Anterior cingulate cortex (tissue), 58 donors: ENCODE measurements around the gene DOHH.
"Not testable (repeated sequence)": the region's sequence is repeated elsewhere in the genome, so short reads cannot be mapped to it uniquely, and the experiment has no call there.

Experiments
- DNase-seq, 58 donors: peaks; one replicate each; lab custom pipeline; 2025; lab: John Stamatoyannopoulos, UW

The DOHH gene

DNA sequence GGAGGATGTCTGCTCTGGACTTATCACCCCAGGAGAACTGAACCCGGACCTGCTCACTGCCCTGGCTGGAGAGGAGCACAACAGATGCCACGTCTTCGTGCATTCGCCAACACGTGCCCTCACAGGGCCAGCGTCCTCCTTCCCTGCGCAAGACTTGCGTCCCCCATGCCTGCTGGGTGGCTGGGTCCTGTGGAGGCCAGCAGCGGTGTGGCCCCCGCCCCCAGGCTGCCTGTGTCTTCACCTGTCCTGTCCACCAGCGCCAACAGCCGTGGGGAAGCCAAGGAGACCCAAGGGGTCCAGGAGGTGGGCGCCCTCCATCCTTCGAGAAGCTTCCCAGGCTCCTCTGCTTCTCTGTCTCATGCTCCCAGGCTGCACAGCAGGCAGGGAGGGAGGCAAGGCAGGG is 35.1 kb upstream of the DOHH start:
- no peak for DNase-seq

- DNase-seq: no peak
These were observed 34.7 kb upstream of the DOHH start for GRCh38 chr19:3535235-3535535.

DNA sequence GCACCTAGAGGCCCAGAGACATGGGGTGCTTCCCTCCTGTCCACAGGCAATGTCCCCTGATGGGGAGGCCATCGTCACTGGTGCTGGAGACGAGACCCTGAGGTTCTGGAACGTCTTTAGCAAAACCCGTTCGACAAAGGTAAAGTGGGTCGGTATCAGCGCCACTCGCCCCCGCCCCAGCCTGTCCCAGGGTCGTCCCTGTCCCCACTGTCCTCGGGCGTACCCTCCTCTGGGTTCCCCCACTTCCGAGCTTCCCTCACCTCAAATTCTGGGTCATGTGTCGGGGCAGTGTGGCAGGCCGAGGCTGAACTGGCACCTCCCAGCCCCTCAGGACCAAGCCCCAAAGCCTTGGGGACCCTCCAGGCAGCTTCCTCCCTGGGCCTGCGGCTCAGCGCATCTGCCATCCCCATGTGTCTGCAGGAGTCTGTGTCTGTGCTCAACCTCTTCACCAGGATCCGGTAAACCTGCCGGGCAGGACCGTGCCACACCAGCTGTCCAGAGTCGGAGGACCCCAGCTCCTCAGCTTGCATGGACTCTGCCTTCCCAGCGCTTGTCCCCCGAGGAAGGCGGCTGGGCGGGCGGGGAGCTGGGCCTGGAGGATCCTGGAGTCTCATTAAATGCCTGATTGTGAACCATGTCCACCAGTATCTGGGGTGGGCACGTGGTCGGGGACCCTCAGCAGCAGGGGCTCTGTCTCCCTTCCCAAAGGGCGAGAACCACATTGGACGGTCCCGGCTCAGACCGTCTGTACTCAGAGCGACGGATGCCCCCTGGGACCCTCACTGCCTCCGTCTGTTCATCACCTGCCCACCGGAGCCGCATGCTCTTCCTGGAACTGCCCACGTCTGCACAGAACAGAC is 34.1 kb upstream of the DOHH start:
- DNase-seq: no peak

DNA sequence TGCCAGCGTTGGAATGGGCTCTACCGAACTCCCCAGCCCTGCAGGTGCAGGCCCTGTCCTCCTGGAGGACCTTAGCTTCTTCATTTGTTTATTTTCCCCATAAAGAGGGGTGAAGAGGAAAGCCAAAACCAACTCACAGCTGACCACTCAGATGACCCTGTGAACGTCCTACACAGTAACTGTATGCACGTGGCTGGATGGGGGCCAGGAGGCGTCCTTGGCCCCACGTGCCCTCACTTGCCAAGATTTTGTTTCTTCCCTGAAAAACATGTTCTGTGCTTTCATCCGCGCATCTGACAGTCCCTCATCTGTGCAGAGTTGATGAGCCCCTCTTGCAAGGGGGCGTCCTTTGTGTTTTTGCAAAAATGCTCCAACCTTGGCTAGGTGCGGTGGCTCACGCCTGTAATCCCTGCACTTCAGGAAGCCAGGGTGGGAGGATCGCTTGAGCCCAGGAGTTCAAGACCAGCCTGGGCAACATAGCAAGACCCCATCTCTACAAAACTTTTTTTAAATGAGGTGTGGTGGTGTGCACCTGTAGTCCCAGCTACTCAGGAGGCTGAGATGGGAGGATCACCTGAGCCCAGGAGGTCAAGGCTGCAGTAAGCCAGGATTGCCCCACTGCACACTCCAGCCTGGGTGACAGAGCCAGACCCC is 33.2 kb upstream of the DOHH start:
- no peak for DNase-seq

DNA sequence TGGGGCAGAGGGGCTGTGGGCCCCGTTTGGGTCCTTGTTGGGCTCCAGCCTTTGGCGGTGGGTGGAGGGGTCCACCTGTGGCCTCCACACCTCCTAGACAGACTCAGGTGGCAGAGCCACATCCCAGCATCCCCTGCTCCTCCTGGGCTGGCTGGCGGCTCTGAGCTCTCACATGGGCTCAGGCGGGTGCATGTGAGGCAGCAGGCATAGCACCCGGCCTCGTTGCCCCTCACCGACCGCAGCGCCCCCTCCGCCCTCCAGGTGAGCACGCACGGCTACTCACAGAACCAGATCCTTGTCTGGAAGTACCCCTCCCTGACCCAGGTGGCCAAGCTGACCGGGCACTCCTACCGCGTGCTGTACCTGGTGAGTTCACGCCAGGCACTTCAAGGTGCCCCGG is 32.6 kb upstream of the DOHH start:
- no peak for DNase-seq

- DNase-seq: no peak
These were observed 31.8 kb upstream of the DOHH start for GRCh38 chr19:3532154-3532786.

DNA sequence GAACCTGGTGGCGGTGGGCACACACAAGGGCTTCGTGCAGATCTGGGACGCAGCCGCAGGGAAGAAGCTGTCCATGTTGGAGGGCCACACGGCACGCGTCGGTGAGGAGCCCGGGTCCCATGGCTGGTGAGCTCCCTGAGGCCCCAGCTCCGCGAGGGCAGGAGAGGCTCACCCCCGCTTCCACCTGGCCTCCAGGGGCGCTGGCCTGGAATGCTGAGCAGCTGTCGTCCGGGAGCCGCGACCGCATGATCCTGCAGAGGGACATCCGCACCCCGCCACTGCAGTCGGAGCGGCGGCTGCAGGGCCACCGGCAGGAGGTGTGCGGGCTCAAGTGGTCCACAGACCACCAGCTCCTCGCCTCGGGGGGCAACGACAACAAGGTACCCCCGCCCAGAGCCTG is 31.2 kb upstream of the DOHH start:
- DNase-seq: no peak

DNA sequence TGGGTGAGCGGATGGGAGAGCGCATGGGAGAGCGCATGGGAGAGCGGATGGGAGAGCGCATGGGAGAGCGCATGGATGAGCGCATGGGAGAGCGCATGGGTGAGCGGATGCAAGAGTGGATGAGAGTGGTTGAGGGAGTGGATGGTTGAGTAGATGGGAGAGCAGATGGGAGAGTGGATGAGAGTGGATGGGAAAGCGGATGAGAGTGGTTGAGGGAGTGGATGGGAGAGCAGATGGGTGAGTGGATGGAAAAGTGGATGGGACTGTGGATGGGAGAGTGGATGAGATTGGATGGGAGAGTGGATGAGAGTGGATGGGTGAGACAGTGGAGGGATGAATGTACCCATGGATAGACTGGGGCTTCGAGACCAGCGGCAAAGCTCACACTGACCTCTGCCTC is 29.9 kb upstream of the DOHH start:
- no peak for DNase-seq

GRCh38 chr19:3529299-3529698 is 28.8 kb upstream of the DOHH start:
- not testable (repeated sequence) for DNase-seq

GRCh38 chr19:3528539-3529211 is 28.2 kb upstream of the DOHH start:
- no peak for DNase-seq

- DNase-seq: no peak
These were observed 27.6 kb upstream of the DOHH start for GRCh38 chr19:3528080-3528479.

DNA sequence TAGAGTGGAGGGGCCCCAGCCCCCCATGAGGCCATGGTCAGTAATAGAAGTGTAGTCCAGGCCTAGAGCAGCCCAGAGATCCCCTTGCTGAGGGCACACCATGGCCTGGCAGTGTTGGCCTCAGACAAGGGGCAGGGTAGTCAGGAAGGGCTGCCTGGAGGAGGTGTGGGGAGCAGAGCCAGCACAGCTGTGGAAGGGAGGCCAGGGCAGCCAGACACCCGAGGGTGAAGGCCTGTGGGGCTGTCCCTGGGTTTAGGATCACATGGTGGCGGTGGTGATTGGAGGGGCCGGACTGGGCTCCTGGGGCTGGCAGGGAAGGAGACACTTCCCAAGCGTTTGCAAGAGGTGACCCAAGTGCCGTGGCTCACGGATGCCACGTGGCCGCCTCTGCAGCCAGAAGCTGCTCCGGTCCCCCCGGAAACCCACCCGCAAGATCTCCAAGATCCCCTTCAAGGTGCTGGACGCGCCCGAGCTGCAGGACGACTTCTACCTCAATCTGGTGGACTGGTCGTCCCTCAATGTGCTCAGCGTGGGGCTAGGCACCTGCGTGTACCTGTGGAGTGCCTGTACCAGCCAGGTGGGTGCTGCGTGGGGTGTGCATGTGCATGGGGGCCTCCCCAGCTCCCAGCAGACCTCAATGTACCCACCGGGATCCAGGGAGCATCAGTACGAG is 26.9 kb upstream of the DOHH start:
- no peak for DNase-seq

GRCh38 chr19:3526507-3527237 is 26.2 kb upstream of the DOHH start:
- no peak for DNase-seq

- DNase-seq: no peak
These were observed 24.5 kb upstream of the DOHH start for GRCh38 chr19:3524904-3525451.

GRCh38 chr19:3524078-3524842 is 23.8 kb upstream of the DOHH start:
- DNase-seq: no peak

GRCh38 chr19:3523361-3524077 is 23.0 kb upstream of the DOHH start:
- no peak for DNase-seq

- no peak for DNase-seq
These were observed 22.2 kb upstream of the DOHH start for GRCh38 chr19:3522421-3523360.
